GM21515 (cell line): ENCODE measurements around the gene PDLIM1.
A peak's percentile ranks its signal among the peaks of the same experiment; 100 is the strongest.

Experiments used
- ATAC-seq: cut with Tn5 transposase; IDR thresholded peaks from one replicate; pipeline ENCODE4 v1.9.1; 2021; ENCODE audit not compliant: unreplicated experiment

PDLIM1 gene

GRCh38 chr10:95265572-95265971 is 25.2 kb downstream of the PDLIM1 start:
- no peak for ATAC-seq

- no peak for ATAC-seq
Observed at GRCh38 chr10:95264227-95265051, 26.4 kb downstream of the PDLIM1 start.

DNA sequence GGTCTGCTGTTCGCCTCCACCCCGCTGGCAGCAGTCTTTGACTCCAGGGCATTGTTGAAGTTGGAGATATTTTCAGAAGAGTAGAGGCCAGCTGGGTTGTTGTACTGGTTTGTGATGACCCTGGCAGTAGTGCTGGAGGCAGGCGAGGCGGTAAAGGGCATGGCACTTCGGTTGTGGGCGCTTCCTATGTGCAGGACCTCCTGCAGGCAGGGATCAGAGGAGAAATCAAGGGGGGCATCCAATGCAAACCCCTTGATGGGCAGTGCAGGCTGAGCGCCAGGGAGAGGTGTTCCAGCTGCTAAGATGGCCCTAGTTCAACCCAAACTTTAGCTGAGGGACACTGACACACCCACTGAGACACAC is 27.0 kb downstream of the PDLIM1 start:
- no peak for ATAC-seq

DNA sequence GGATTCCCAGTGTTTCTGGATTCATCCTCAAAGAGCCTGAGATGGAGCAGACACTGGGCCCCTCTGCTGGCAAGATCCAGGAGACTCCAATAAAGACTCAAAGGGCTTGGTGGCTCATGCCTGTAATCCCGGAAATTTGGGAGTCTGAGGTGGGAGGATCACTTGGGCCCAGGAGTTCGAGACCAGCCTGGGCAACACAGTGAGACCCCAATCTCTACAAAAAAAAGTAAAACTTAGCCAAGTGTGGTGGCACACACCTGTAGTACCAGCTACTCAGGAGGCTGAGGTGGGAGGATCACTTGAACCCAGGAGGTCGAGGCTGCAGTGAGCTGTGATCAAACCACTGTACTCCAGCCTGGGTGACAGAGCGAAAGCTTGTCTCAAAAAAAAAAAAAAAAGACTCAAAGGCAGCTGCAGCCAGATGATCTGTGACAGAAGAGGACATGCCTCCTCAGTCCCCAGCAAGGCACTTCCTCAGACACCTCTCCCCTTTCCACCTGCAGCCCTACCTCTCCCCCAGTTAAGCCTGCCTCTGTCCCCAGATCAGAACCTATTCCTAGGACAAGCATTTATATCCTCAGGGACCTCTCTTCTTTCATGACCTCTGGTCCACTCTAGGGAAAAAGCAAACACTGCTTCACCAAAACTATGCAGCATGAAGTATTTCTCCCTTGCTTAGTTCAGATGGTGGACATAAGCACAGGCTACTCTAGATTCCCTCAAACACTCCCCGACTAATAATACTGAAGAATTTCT is 27.9 kb downstream of the PDLIM1 start:
- no peak for ATAC-seq

DNA sequence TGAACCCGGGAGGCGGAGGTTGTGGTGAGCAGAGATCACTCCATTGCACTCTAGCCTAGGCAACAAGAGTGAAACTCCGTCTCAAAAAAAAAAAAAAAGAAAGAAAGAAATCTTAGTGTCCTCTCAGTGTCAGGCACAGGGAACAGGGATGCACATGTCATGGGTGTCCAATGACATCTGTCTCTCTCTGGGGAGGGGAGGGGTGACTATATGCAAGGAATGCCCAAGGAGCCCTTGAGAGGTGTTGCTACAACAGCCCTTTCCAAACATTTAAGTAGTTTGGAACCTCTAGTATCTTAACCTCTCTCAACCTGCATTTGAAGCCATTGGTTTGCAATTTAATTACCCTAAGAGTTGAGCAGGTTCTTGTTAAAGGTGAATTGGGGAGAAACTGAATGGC is 28.9 kb downstream of the PDLIM1 start:
- ATAC-seq = no peak

- ATAC-seq = no peak
Observed at GRCh38 chr10:95260909-95261552, 29.8 kb downstream of the PDLIM1 start.

GRCh38 chr10:95260397-95260881 is 30.4 kb downstream of the PDLIM1 start:
- ATAC-seq = peak; percentile 57

DNA sequence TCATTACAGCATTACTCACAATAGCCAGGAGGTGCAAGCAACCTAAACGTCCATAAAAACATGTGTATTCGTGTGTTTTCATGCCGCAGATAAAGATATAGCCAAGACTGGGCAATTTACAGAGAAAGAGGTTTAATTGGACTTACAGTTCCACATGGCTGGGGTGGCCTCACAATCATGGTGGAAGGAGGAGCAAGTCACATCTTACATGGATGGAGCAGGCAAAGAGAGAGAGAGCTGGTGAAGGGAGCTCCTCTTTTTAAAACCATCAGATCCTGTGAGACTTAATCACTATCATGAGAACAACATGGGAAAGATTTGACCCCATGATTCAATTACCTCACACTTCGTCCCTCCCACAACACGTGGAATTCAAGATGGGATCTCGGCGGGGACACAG is 33.0 kb downstream of the PDLIM1 start:
- no peak for ATAC-seq

GRCh38 chr10:95256268-95256667 is 34.5 kb downstream of the PDLIM1 start:
- no peak for ATAC-seq

DNA sequence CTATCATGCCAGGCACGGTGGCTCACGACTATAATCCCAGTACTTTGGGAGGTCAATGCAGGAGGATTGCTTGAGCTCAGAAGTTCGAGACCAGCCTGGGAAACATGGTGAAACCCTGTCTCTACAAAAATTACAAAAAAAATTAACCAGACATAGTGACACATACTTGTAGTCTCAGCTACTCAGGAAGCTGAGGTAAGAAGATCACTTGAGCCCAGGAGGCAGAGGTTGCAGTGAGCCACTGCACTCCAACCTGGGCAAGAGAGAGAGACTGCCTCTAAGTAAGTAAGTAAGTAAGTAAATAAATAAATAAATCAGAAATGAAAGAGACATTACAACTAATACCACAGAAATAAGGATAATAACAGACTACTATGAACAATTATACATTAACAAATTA is 36.2 kb downstream of the PDLIM1 start:
- no peak for ATAC-seq

GRCh38 chr10:95253686-95254085 is 37.1 kb downstream of the PDLIM1 start:
- no peak for ATAC-seq

DNA sequence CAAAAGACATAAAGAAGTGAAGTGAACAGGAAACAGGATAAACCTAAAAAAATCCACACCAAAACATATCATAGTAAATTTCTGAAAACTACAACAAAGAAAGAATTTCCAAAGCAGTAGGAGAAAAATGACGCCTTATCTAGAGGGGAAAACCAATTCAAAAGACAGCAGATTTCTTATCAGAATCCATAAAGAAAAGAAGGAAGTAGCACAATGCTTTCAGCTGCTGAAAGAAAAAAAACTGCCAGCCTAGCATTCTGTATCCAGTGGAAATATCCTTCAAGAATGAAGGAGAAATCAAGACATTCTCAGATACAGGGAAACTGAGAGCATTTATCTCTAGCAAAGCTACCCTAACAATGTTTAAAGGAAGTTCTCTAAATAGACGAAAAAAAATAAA is 37.8 kb downstream of the PDLIM1 start:
- no peak for ATAC-seq

- no peak for ATAC-seq
Observed at GRCh38 chr10:95250856-95251255, 39.9 kb downstream of the PDLIM1 start.

- ATAC-seq = no peak
Observed at GRCh38 chr10:95249467-95249866, 41.3 kb downstream of the PDLIM1 start.

DNA sequence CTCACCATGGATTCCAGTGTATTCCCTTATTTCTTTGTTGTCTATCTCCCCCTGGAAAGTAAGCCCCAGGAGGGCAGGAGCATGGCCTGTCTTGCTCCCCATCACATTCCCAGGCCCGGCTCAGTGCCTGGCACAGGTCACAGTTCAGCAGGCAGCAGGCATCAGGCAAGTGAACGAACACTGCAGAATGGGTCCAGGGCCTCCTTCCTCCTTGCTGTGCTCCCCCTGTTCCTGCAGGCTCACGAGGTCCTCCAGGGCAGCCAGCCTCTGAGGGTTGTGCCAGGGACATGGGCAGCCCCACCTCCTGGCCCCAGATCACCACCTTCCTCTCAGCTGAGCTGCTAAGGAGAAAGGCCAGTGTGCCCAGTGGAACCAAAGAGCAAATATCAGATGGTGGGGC is 41.8 kb downstream of the PDLIM1 start:
- ATAC-seq = no peak

GRCh38 chr10:95247881-95248583 is 42.8 kb downstream of the PDLIM1 start:
- ATAC-seq = no peak

- ATAC-seq = no peak
Observed at GRCh38 chr10:95247200-95247880, 43.5 kb downstream of the PDLIM1 start.

GRCh38 chr10:95246582-95247051 is 44.2 kb downstream of the PDLIM1 start:
- ATAC-seq = no peak

DNA sequence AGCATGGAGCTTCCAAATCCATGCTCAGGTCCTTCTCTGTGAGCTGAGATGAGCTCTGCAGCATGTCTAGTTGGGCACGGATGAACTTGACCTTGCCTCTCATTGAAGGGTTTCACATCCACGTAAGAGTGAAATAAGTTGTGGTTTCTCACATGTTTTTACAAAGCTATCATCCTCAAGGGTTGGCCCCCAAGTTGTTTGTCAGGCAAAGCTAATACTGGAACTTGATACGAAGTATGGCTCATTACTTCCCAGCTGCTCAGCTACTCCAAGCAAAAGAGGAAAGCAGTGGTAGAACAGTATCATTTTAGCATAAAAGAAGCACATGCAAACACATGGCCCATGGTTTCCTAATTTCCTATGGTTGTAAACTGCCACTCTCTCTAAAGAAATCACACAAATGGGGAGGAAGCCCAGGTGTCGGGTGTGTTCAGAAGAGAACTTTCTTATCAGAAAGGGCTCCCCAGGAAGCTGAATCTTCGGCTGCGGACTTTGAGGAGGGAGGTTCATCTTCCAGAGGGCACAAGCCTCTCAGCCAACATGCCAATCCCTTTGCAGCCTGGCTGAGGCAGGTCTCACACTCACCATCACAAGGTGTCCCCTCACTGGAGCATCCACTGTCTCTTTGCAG is 45.3 kb downstream of the PDLIM1 start:
- ATAC-seq = peak; percentile 82

GRCh38 chr10:95244152-95244551 is 46.7 kb downstream of the PDLIM1 start:
- ATAC-seq = no peak
